Measurements from ENCODE around the gene TFDP1.

DNA sequence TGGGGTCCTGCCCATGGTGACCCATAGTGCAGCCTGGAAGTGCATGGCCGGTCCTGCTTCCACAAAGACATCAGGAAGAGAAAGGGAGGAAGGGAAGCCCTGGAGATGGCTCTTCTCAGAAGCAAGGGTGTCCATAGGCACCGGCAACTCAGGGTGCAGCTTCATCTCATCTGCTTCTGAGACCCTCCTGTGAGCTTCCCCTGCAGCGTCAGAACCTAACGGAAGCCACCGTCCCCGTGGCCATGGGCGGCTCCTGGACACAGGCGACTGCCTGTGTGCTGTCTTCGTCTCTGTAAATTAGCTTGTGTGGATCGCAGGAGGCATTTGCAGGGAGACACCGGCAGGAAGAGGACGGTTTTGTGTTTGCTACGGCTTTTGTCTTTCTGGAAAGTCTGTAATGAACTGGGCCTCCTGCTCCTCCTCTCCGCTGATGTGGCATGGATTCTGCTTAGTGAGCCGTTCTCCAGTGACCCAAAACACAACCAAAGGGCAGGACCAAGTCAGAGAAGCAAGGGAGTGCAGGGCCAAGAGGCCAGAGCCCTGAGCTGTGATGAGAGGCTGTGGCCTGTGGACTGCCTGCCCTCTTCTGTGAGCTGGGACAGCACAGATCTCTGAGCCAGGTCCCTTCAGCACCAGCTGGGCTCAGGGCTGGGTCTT, 70.9 kb downstream of the TFDP1 start:
- TF ChIP-seq EZH2phosphoT487 (IDR thresholded peaks at IDR 0.05; ENCODE audit: insufficient read depth, low read depth) (no peak), EZH2 (IDR thresholded peaks at IDR 0.05; ENCODE audit: insufficient read depth, poor library complexity, severe bottlenecking) (no peak)
